ENCODE results near the gene BMI1.

BMI1 gene

GRCh38 chr10:22367471-22367870 is 46.6 kb downstream of the BMI1 start:
- no peak for DNase-seq (ENCODE audit: low spot score)

- DNase-seq (ENCODE audit: low spot score) = no peak
Observed at GRCh38 chr10:22368402-22368801, 47.5 kb downstream of the BMI1 start.

- no peak for DNase-seq (ENCODE audit: low spot score)
Observed at GRCh38 chr10:22368981-22369380, 48.1 kb downstream of the BMI1 start.

- DNase-seq (ENCODE audit: low spot score) = no peak
Observed at GRCh38 chr10:22369434-22370072, 48.7 kb downstream of the BMI1 start.

- DNase-seq (ENCODE audit: low spot score) = no peak
Observed at GRCh38 chr10:22370320-22370719, 49.4 kb downstream of the BMI1 start.

GRCh38 chr10:22372298-22372697 is 51.4 kb downstream of the BMI1 start:
- DNase-seq (ENCODE audit: low spot score) = no peak

GRCh38 chr10:22372917-22373316 is 52.0 kb downstream of the BMI1 start:
- peak; percentile 16 for DNase-seq (ENCODE audit: low spot score)

GRCh38 chr10:22374489-22375126 is 53.7 kb downstream of the BMI1 start:
- no peak for DNase-seq (ENCODE audit: low spot score)

- DNase-seq (ENCODE audit: low spot score) = no peak
Observed at GRCh38 chr10:22379059-22379458, 58.2 kb downstream of the BMI1 start.
